ENCODE results near the gene SETDB2.
A peak's percentile ranks its signal among the peaks of the same experiment; 100 is the strongest.

Gene SETDB2

GRCh38 chr13:49533591-49534269, 89.7 kb downstream of the SETDB2 start:
- DNase-seq, result peak; percentile 39 to 66 (median 56)

- peak; percentile 43 to 70 (median 62) for DNase-seq
Measured at GRCh38 chr13:49536144-49536873, 92.2 kb downstream of the SETDB2 start.

- no peak for DNase-seq
Measured at GRCh38 chr13:49538404-49538803, 94.3 kb downstream of the SETDB2 start.

GRCh38 chr13:49539313-49539712, 95.2 kb downstream of the SETDB2 start:
- no peak for DNase-seq

GRCh38 chr13:49539746-49540145, 95.7 kb downstream of the SETDB2 start:
- no peak for DNase-seq

- peak; percentile 49 to 59 (median 51) for DNase-seq
Measured at GRCh38 chr13:49540552-49540951, 96.5 kb downstream of the SETDB2 start.

- no peak for DNase-seq
Measured at GRCh38 chr13:49543656-49544055, 99.6 kb downstream of the SETDB2 start.

All from suppressor macrophage treated with lipopolysaccharide for 1 hour (primary cell).